MCF 10A (cell line): ENCODE measurements around the gene CD7. TPM values are rescaled to one million over a fixed set of nuclear protein-coding genes. Genes with fewer than 3 reads are reported as not detected.

Source experiments
- BruUV-seq: library from RNA; stranded (reverse); fragments of 400-500 nt; replicated peaks from 2 replicates; lab custom pipeline; 2021; lab: Mats Ljungman, UMichigan
- CTCF ChIA-PET: fragments of 300-600 bp; sonication (Branson Sonifier 250); formaldehyde crosslinking; extraction: SDS; loops from one replicate; lab custom pipeline; 2021; ENCODE audit warnings: antibody characterized with exemption, inconsistent platforms; lab: Yijun Ruan, JAX
- POLR2A ChIA-PET: fragments of 300-600, 350-650 bp; sonication (Branson Sonifier 250); formaldehyde crosslinking; extraction: SDS; loops from one replicate; lab custom pipeline; 2020; ENCODE audit warnings: antibody characterized with exemption, inconsistent platforms; lab: Yijun Ruan, JAX
- DNase-seq: peaks from one replicate; pipeline ENCODE4 v3.0.0-alpha.2; 2018; ENCODE audit not compliant: unreplicated experiment
- H3K27ac Mint-ChIP-seq: one replicate; pipeline ENCODE4 v1.8.0; 2022; ENCODE audit warnings: mild to moderate bottlenecking, low read depth, mixed read lengths; ENCODE audit not compliant: unreplicated experiment
- H3K27me3 Mint-ChIP-seq: one replicate; pipeline ENCODE4 v1.8.0; 2022; ENCODE audit warnings: mixed read lengths; ENCODE audit not compliant: insufficient read depth, unreplicated experiment
- H3K36me3 Mint-ChIP-seq: one replicate; pipeline ENCODE4 v1.8.0; 2022; ENCODE audit warnings: mild to moderate bottlenecking, moderate library complexity, mixed read lengths; ENCODE audit not compliant: insufficient read depth, unreplicated experiment
- H3K4me1 Mint-ChIP-seq: one replicate; pipeline ENCODE4 v1.8.0; 2022; ENCODE audit warnings: mixed read lengths; ENCODE audit not compliant: insufficient read depth, unreplicated experiment
- H3K4me3 Mint-ChIP-seq: one replicate; pipeline ENCODE4 v1.8.0; 2022; ENCODE audit warnings: mild to moderate bottlenecking, moderate library complexity, mixed read lengths; ENCODE audit not compliant: unreplicated experiment
- H3K9me3 Mint-ChIP-seq: one replicate; pipeline ENCODE4 v1.8.0; 2022; ENCODE audit warnings: mixed read lengths; ENCODE audit not compliant: unreplicated experiment
- CTCF ChIP-seq: fragments of 200-600 bp; IDR thresholded peaks from one replicate; pipeline ENCODE4 v1.8.0; 2022; ENCODE audit warnings: antibody characterized with exemption, mild to moderate bottlenecking; ENCODE audit not compliant: unreplicated experiment
- intact Hi-C: fragments of 100-400 bp; cut with micrococcal nuclease; formaldehyde crosslinking; loops from 2 replicates; pipeline ENCODE4 v1.14.1; 2022
- total RNA-seq: library from RNA; stranded (reverse); gene quantifications from 2 replicates; pipeline ENCODE4 v1.2.3, GENCODE V29; 2022

CD7 gene
- total RNA-seq, 1 experiment from 2014 or later, result 0.63 TPM

DNA sequence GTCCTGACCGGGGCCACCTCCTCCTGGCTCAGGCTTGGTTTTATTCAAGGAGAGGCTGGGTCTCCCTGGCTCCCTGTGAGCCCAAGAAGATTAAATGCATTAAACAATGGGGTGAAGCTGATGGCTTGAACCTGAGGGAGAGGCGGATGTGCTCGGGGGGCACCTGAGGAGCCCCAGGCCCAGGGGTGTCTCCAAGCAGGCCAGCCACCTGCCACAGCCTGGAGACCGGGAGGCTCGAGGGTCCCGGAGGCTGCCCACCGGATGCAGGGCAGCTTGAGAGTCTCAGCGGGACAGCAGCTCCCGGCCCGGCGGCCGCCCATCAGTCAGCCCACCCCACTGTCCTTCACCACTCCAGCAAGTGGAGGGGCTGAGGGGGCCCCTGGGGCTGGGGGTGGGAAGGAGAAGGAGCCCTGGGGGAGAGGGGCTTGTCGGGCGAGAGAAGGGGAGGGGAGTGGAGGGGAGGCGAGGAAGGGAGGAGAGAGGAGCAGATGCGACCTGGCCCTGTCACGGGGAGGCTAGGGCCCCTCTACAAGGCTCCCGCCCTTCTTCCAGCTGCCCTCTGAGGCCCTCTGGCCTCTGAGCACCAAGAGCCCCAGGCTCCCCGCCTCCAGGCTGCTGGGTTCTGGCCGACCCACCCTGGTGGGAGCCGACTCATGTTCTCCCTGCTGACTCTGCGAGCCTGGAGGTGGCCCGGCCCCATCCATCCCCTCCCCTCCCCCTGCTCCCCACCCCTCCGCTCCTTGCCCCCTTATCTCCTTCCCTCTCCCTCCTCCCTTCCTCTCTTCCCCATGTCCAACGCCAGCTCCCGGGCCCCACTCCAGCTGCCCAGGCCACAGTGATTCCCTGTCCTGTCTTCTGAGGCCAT, 13.2 kb downstream of the CD7 start:
- CTCF ChIA-PET, result interaction anchor here (1.2 kb wide), 1 partner anchor 29 kb away, joined by 3 read pairs; no protein-coding TSS in a partner anchor

GRCh38 chr17:82302991-82303943, 14.1 kb downstream of the CD7 start:
- no peak overlapping the region for H3K4me3 Mint-ChIP-seq
- H3K36me3 Mint-ChIP-seq, result no peaks in the 10 kb centered on the region
- TF ChIP-seq CTCF, result no peak
- ChIA-PET POLR2A (interaction anchor here (0.8 to 0.9 kb wide), 2 partner anchors 30 to 66 kb away, joined by 3 to 4 read pairs; partner anchors contain the start of gene SECTM1), CTCF (interaction anchor here (0.6 to 0.7 kb wide), 2 partner anchors 110 to 337 kb away, joined by 3 read pairs; no protein-coding TSS in a partner anchor)
- H3K4me1 Mint-ChIP-seq, result peaks cover 21% of the 10 kb centered on the region
- H3K9me3 Mint-ChIP-seq, result no peaks in the 10 kb centered on the region
- no TSS peak for BruUV-seq
- no peak for DNase-seq
- intact Hi-C loops, result no loop called here
- H3K27me3 Mint-ChIP-seq, result no peaks in the 10 kb centered on the region
- no peak overlapping the region for H3K27ac Mint-ChIP-seq

More for the DNA sequence above, 13.2 kb downstream of the CD7 start:
- TF ChIP-seq CTCF, result no peak
- DNase-seq, result no peak
- H3K4me1 Mint-ChIP-seq, result peaks cover 20% of the 10 kb centered on the region
- H3K4me3 Mint-ChIP-seq, result no peak overlapping the region
- BruUV-seq, result no TSS peak
- no peaks in the 10 kb centered on the region for H3K36me3 Mint-ChIP-seq
- intact Hi-C loops, result no loop called here
- no peaks in the 10 kb centered on the region for H3K27me3 Mint-ChIP-seq
- H3K27ac Mint-ChIP-seq, result no peak overlapping the region
- no peaks in the 10 kb centered on the region for H3K9me3 Mint-ChIP-seq
- POLR2A ChIA-PET, result interaction anchor here (0.9 to 1.0 kb wide), 2 partner anchors 13 to 66 kb away, joined by 3 to 4 read pairs; partner anchors contain the start of gene CD7

DNA sequence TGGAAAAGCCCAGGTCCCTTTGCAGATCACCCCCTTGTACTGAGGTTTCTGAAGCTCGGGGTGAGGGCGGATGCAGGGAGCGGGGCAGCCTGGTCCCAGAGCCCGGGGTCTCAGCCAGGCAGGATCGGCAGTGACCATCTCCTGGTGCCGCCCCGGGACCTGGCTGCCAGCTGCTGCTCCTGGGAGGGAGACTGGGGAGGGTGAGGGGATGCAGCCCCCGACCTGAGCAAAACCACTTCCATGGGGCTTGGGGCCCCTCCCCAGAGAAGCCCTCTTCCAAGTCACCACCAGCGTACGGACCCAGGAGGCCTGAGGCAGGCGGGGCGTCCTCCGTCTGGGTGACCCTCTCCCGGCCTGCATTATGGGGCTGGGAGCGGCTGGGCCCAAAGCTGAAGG, 14.8 kb downstream of the CD7 start:
- Mint-ChIP-seq H3K4me3 (no peak overlapping the region), H3K4me1 (peaks cover 28% of the 10 kb centered on the region), H3K36me3 (no peaks in the 10 kb centered on the region), H3K9me3 (no peaks in the 10 kb centered on the region), H3K27me3 (no peaks in the 10 kb centered on the region), H3K27ac (no peak overlapping the region)
- no peak for TF ChIP-seq CTCF
- intact Hi-C loops, result no loop called here
- no TSS peak for BruUV-seq
- ChIA-PET POLR2A (interaction anchor here (0.8 kb wide), 1 partner anchor 30 kb away, joined by 4 read pairs; the partner anchor contains the start of gene SECTM1), CTCF (interaction anchor here (0.7 kb wide), 1 partner anchor 337 kb away, joined by 3 read pairs; no protein-coding TSS in a partner anchor)
- DNase-seq, result no peak
